GM23248 (cell line): ENCODE data around the gene CDC42EP3. TPM values are rescaled to one million over a fixed set of nuclear protein-coding genes. Genes with fewer than 3 reads are reported as not detected.
A peak's percentile ranks its signal among the peaks of the same experiment; 100 is the strongest.

Experiments used
- DNase-seq: peaks from one replicate; pipeline ENCODE4 v3.0.0-alpha.2; 2015
- H2AFZ ChIP-seq: fragments of 200-600 bp; sonication (generic); 2 replicates; pipeline ENCODE4 v1.6.1; 2016; ENCODE audit warnings: antibody characterized with exemption
- H3F3A ChIP-seq: fragments of 200-600 bp; sonication (generic); 2 replicates; pipeline ENCODE4 v1.6.1; 2016; ENCODE audit warnings: mild to moderate bottlenecking, antibody characterized with exemption, mixed run types; ENCODE audit not compliant: insufficient read depth
- H3K27ac ChIP-seq: fragments of 200-600 bp; sonication (generic); 2 replicates; pipeline ENCODE4 v1.5.1; 2016; ENCODE audit warnings: mild to moderate bottlenecking
- H3K27me3 ChIP-seq: fragments of 200-600 bp; sonication (generic); replicated peaks from 2 replicates; pipeline ENCODE4 v1.6.1; 2016; ENCODE audit warnings: mild to moderate bottlenecking; ENCODE audit not compliant: insufficient read depth
- H3K36me3 ChIP-seq: fragments of 200-600 bp; sonication (generic); 2 replicates; pipeline ENCODE4 v1.6.1; 2016; ENCODE audit warnings: low read depth, mild to moderate bottlenecking
- H3K4me1 ChIP-seq: fragments of 200-600 bp; sonication (generic); 2 replicates; pipeline ENCODE4 v1.6.1; 2016; ENCODE audit warnings: mild to moderate bottlenecking; ENCODE audit not compliant: insufficient read depth
- H3K4me2 ChIP-seq: fragments of 200-600 bp; sonication (generic); one replicate; pipeline ENCODE4 v1.6.1; 2016; ENCODE audit warnings: mild to moderate bottlenecking; ENCODE audit not compliant: unreplicated experiment
- H3K4me3 ChIP-seq: fragments of 200-600 bp; sonication (generic); 2 replicates; pipeline ENCODE4 v1.5.1; 2016; ENCODE audit warnings: mild to moderate bottlenecking
- H3K79me2 ChIP-seq: fragments of 200-600 bp; sonication (generic); 2 replicates; pipeline ENCODE4 v1.6.1; 2016; ENCODE audit warnings: mild to moderate bottlenecking; ENCODE audit not compliant: insufficient read depth
- H3K9ac ChIP-seq: fragments of 200-600 bp; sonication (generic); 2 replicates; pipeline ENCODE4 v1.6.1; 2016; ENCODE audit warnings: mild to moderate bottlenecking
- H3K9me2 ChIP-seq: fragments of 200-600 bp; sonication (generic); 2 replicates; pipeline ENCODE4 v1.6.1; 2016; ENCODE audit warnings: mixed run types, mild to moderate bottlenecking, moderate library complexity; ENCODE audit not compliant: insufficient read depth
- H3K9me3 ChIP-seq: fragments of 200-600 bp; sonication (generic); one replicate; pipeline ENCODE4 v1.6.1; 2017; ENCODE audit warnings: low read depth
- H4K20me1 ChIP-seq: fragments of 200-600 bp; sonication (generic); 2 replicates; pipeline ENCODE4 v1.6.0; 2016; ENCODE audit not compliant: insufficient read depth
- EZH2 ChIP-seq: fragments of 200-600 bp; sonication (generic); IDR thresholded peaks from 2 replicates; pipeline ENCODE4 v1.6.1; 2018; ENCODE audit warnings: antibody characterized with exemption, mild to moderate bottlenecking; ENCODE audit not compliant: insufficient read depth, poor library complexity, severe bottlenecking
- EZH2phosphoT487 ChIP-seq: fragments of 200-600 bp; sonication (generic); IDR thresholded peaks from 2 replicates; pipeline ENCODE4 v1.6.1; 2018; ENCODE audit warnings: antibody characterized with exemption, moderate library complexity, mild to moderate bottlenecking, low read depth; ENCODE audit not compliant: insufficient read depth
- WGBS, 2 experiments: methylation state at CpG; one replicate each; pipeline ENCODE4 v1.1.6; 2015 to 2017; ENCODE audit warnings: low lambda C conversion rate in 2 of 2, low coverage in 1 of 2; ENCODE audit errors: missing lambda C conversion rate in 2 of 2; 5-methylcytosine and 5-hydroxymethylcytosine counted together
- in situ Hi-C: fragments of 300-500 bp; cut with MboI; formaldehyde crosslinking; loops from 2 replicates; pipeline ENCODE4 v1.15.0; 2020
- polyA plus RNA-seq: library from polyadenylated mRNA; unstranded; fragments of >200 nt; fragmentation: Nextera tagmentation; extraction: Ambion mirVana; gene quantifications from 2 replicates; pipeline ENCODE4 v1.2.1, GENCODE V29; 2016
- total RNA-seq: library from RNA; depleted of rRNA; stranded (reverse); fragments of >200 nt; shearing (Covaris generic); gene quantifications from 2 replicates; pipeline ENCODE4 v1.2.3, GENCODE V29; 2014

The CDC42EP3 gene
- total and polyA plus RNA-seq, 2 experiments from 2014 or later: 166 to 295 TPM

DNA sequence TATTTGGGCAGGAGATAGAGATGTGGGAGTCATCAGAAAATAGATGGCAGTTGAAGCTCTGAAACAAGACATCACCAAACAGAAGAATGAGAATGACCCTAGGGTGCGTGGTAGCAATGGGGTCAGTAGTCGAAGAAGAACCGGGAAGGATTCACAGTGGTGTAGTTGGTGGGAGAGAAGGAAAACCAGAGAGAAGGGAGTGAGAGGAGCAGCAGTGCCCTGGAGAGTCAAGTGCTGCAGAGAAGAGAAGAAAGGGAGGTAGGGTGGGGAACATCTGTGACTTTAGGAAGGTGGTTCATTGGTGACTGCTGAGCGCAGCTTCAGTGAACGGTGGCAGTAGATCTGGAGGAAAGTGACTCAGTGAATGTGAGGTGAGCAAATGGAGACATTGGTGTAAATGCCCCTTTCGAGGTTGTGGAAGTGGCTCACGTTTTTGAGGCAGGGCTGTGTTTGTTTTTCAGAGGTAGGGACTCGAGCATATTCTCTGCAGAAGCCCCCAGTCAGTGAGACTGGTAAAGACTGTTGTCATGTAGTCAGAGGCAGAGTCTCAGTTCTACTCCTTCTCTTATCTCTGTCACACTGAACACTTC, 36.4 kb downstream of the CDC42EP3 start:
- H3K9me3 ChIP-seq: no peaks in the 10 kb centered on the region
- peak overlapping the region; percentile 86 for H3K27ac ChIP-seq
- H3K9me2 ChIP-seq: no peaks in the 10 kb centered on the region
- DNase-seq: no peak
- TF ChIP-seq EZH2phosphoT487 (no peak), EZH2 (no peak)
- H3F3A ChIP-seq: peaks cover 67% of the 10 kb centered on the region
- no peaks in the 10 kb centered on the region for H4K20me1 ChIP-seq
- WGBS, 2 experiments: 94 to 96% methylated on average over 8 of the region's 8 CpGs
- H3K9ac ChIP-seq: peak overlapping the region; percentile 27; the same call in 1 of the 2 replicates
- H3K36me3 ChIP-seq: 0 out of 2 replicates have a peak, but pooled peaks cover 2% of the 10 kb centered on the region
- H3K27me3 ChIP-seq: no peaks in the 10 kb centered on the region
- peaks cover 75% of the 10 kb centered on the region for H3K4me1 ChIP-seq
- H3K4me2 ChIP-seq: no peak overlapping the region
- H3K4me3 ChIP-seq: no peak overlapping the region
- H2AFZ ChIP-seq: no peak overlapping the region
- H3K79me2 ChIP-seq: no peaks in the 10 kb centered on the region
- in situ Hi-C loops: no loop called here

- H3K9me2 ChIP-seq: no peaks in the 10 kb centered on the region
- H3K4me1 ChIP-seq: peaks cover 73% of the 10 kb centered on the region
- peaks cover 59% of the 10 kb centered on the region for H3F3A ChIP-seq
- no peaks in the 10 kb centered on the region for H3K27me3 ChIP-seq
- no peaks in the 10 kb centered on the region for H4K20me1 ChIP-seq
- no peak overlapping the region for H2AFZ ChIP-seq
- H3K9me3 ChIP-seq: no peaks in the 10 kb centered on the region
- TF ChIP-seq EZH2phosphoT487: no peak
- TF ChIP-seq EZH2: no peak
- no peak overlapping the region for H3K4me2 ChIP-seq
- no peak overlapping the region for H3K9ac ChIP-seq
- no peak overlapping the region for H3K4me3 ChIP-seq
- in situ Hi-C loops: no loop called here
- no peak for DNase-seq
- H3K79me2 ChIP-seq: no peaks in the 10 kb centered on the region
- H3K36me3 ChIP-seq: no peaks in the 10 kb centered on the region
- no peak overlapping the region for H3K27ac ChIP-seq
- WGBS, 2 experiments: 97 to 100% methylated on average over 3 of the region's 3 CpGs
These were observed 37.6 kb downstream of the CDC42EP3 start for GRCh38 chr2:37633845-37634244.

- Histone ChIP-seq H3K4me3 (no peak overlapping the region), H3K9me2 (no peaks in the 10 kb centered on the region), H3K36me3 (no peaks in the 10 kb centered on the region), H3K27ac (no peak overlapping the region), H2AFZ (no peak overlapping the region), H3F3A (peaks cover 53% of the 10 kb centered on the region), H3K27me3 (no peaks in the 10 kb centered on the region), H4K20me1 (no peaks in the 10 kb centered on the region), H3K9me3 (no peaks in the 10 kb centered on the region), H3K79me2 (no peaks in the 10 kb centered on the region), H3K4me2 (no peak overlapping the region), H3K4me1 (peaks cover 68% of the 10 kb centered on the region), H3K9ac (no peak overlapping the region)
- in situ Hi-C loops: no loop called here
- no peak for DNase-seq
- WGBS, 2 experiments: 96 to 100% methylated on average over 1 of the region's 1 CpG
- no peak for TF ChIP-seq EZH2
These were observed 38.2 kb downstream of the CDC42EP3 start for GRCh38 chr2:37633234-37633633.

DNA sequence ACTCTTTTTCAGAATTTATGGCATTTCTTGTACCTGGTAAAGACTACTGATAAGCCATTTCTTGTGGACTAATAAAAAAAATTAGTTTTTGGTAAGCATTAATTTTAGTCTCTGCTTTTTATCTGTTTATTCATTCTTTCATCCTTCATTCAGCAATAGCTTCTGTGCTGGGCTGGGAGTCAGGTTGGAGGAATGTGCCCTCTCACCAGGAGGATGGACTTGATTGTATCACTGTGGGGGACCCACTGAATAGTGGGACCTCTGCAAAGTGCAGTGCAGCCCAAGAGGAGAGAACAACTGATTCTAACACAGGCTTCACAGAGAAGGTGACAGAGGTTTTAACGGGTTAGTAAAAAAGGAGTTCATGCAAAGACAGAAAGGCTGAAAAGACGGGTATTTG, 39.1 kb downstream of the CDC42EP3 start:
- H3K4me2 ChIP-seq: peak overlapping the region; percentile 3
- H4K20me1 ChIP-seq: no peaks in the 10 kb centered on the region
- no peaks in the 10 kb centered on the region for H3K36me3 ChIP-seq
- peaks cover 45% of the 10 kb centered on the region for H3F3A ChIP-seq
- peak; percentile 34 for DNase-seq
- no peak overlapping the region for H3K9ac ChIP-seq
- no peak for TF ChIP-seq EZH2
- no peak for TF ChIP-seq EZH2phosphoT487
- H3K9me3 ChIP-seq: no peaks in the 10 kb centered on the region
- H3K27me3 ChIP-seq: no peaks in the 10 kb centered on the region
- H3K9me2 ChIP-seq: no peaks in the 10 kb centered on the region
- H3K27ac ChIP-seq: no peak overlapping the region
- no peak overlapping the region for H3K4me3 ChIP-seq
- in situ Hi-C loops: no loop called here
- no peak overlapping the region for H2AFZ ChIP-seq
- peaks cover 67% of the 10 kb centered on the region for H3K4me1 ChIP-seq
- 90 to 97% methylated on average over 2 of the region's 2 CpGs for WGBS, 2 experiments
- H3K79me2 ChIP-seq: no peaks in the 10 kb centered on the region

DNA sequence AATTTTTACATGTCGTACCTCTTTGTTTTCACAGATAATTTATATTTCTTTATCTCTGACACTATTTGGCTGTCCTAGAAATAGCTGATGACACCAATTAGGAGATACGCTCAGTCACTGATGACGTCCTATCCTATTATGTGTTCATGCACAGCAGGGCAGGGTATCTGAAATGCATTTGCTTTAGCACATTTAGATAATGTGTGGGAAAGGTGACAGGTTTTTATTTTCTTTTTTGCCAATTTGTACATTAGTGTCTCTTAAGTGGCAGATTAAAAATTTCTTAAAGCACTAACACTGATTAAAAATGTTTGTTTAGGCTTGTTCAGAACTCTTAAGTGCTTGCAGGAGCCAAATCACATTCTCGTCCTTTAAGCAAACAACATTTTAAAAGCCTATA, 39.7 kb downstream of the CDC42EP3 start:
- Histone ChIP-seq H4K20me1 (no peaks in the 10 kb centered on the region), H3K9me3 (no peaks in the 10 kb centered on the region), H3K9ac (no peak overlapping the region), H3K36me3 (no peaks in the 10 kb centered on the region), H3K27me3 (no peaks in the 10 kb centered on the region), H2AFZ (no peak overlapping the region), H3K27ac (no peak overlapping the region), H3K4me2 (peak overlapping the region; percentile 3), H3F3A (peaks cover 45% of the 10 kb centered on the region), H3K9me2 (no peaks in the 10 kb centered on the region), H3K79me2 (no peaks in the 10 kb centered on the region), H3K4me1 (peaks cover 67% of the 10 kb centered on the region), H3K4me3 (no peak overlapping the region)
- WGBS, 2 experiments: 91 to 97% methylated on average over 4 of the region's 4 CpGs
- TF ChIP-seq EZH2phosphoT487: no peak
- no peak for TF ChIP-seq EZH2
- in situ Hi-C loops: no loop called here
- no peak for DNase-seq
